ENCODE measurements around the gene ILKAP.

ILKAP gene

GRCh38 chr2:238133499-238134392 lies 69.7 kb downstream of the ILKAP start:
- no peak for DNase-seq

- DNase-seq = no peak
These were observed 70.7 kb downstream of the ILKAP start for GRCh38 chr2:238132463-238133450.

- DNase-seq = no peak
These were observed 71.6 kb downstream of the ILKAP start for GRCh38 chr2:238131761-238132462.

GRCh38 chr2:238130696-238131628 lies 72.5 kb downstream of the ILKAP start:
- DNase-seq = no peak

- no peak for DNase-seq
These were observed 73.3 kb downstream of the ILKAP start for GRCh38 chr2:238130111-238130695.

GRCh38 chr2:238129166-238130010 lies 74.1 kb downstream of the ILKAP start:
- DNase-seq = no peak

- no peak for DNase-seq
These were observed 74.9 kb downstream of the ILKAP start for GRCh38 chr2:238128534-238129001.

- DNase-seq = no peak
These were observed 75.4 kb downstream of the ILKAP start for GRCh38 chr2:238128061-238128440.

GRCh38 chr2:238127165-238128060 lies 76.1 kb downstream of the ILKAP start:
- DNase-seq = no peak

- DNase-seq = no peak
These were observed 76.7 kb downstream of the ILKAP start for GRCh38 chr2:238126775-238127164.

GRCh38 chr2:238126338-238126737 lies 77.2 kb downstream of the ILKAP start:
- DNase-seq = no peak

- no peak for DNase-seq
These were observed 78.2 kb downstream of the ILKAP start for GRCh38 chr2:238125127-238125885.

GRCh38 chr2:238124488-238125126 lies 78.9 kb downstream of the ILKAP start:
- DNase-seq = no peak

GRCh38 chr2:238123991-238124470 lies 79.5 kb downstream of the ILKAP start:
- no peak for DNase-seq

- no peak for DNase-seq
These were observed 80.1 kb downstream of the ILKAP start for GRCh38 chr2:238123218-238123971.

- no peak for DNase-seq
These were observed 80.9 kb downstream of the ILKAP start for GRCh38 chr2:238122287-238123217.

Measured in NCI-H774 (cell line).